Dermis blood vessel endothelial cell (primary cell): ENCODE results near the gene MEIS2. TPM values are rescaled to one million over a fixed set of nuclear protein-coding genes. Genes with fewer than 3 reads are reported as not detected.

ENCODE experiments used
- DNase-seq: peaks from one replicate; pipeline ENCODE4 v3.0.0; 2010
- total RNA-seq: library from RNA; depleted of rRNA; stranded (reverse); fragments of >200 nt; gene quantifications from 2 replicates; pipeline ENCODE4 v1.2.3, GENCODE V29; 2014

The MEIS2 gene
- total RNA-seq, 1 donor from 2014 or later: 13.8 TPM

GRCh38 chr15:36959746-36960145, 140.6 kb downstream of the MEIS2 start:
- no peak for DNase-seq

- DNase-seq: no peak
Measured at GRCh38 chr15:36958606-36959005, 141.7 kb downstream of the MEIS2 start.

- DNase-seq: no peak
Measured at GRCh38 chr15:36954486-36954885, 145.9 kb downstream of the MEIS2 start.

GRCh38 chr15:36953346-36953745, 147.0 kb downstream of the MEIS2 start:
- DNase-seq: no peak

GRCh38 chr15:36951731-36952247, 148.6 kb downstream of the MEIS2 start:
- no peak for DNase-seq

GRCh38 chr15:36950371-36950770, 150.0 kb downstream of the MEIS2 start:
- DNase-seq: no peak

- DNase-seq: no peak
Measured at GRCh38 chr15:36948982-36949381, 151.4 kb downstream of the MEIS2 start.

- no peak for DNase-seq
Measured at GRCh38 chr15:36947035-36947719, 153.2 kb downstream of the MEIS2 start.

GRCh38 chr15:36944442-36944841, 155.9 kb downstream of the MEIS2 start:
- DNase-seq: no peak

- DNase-seq: no peak
Measured at GRCh38 chr15:36943508-36944361, 156.6 kb downstream of the MEIS2 start.

GRCh38 chr15:36942248-36942827, 158.0 kb downstream of the MEIS2 start:
- no peak for DNase-seq

- DNase-seq: no peak
Measured at GRCh38 chr15:36941798-36942197, 158.6 kb downstream of the MEIS2 start.

GRCh38 chr15:36940636-36941260, 159.6 kb downstream of the MEIS2 start:
- no peak for DNase-seq

GRCh38 chr15:36940219-36940618, 160.1 kb downstream of the MEIS2 start:
- DNase-seq: no peak

- DNase-seq: no peak
Measured at GRCh38 chr15:36938764-36939163, 161.6 kb downstream of the MEIS2 start.

GRCh38 chr15:36938131-36938530, 162.2 kb downstream of the MEIS2 start:
- DNase-seq: no peak

GRCh38 chr15:36936613-36937012, 163.7 kb downstream of the MEIS2 start:
- DNase-seq: no peak

- DNase-seq: no peak
Measured at GRCh38 chr15:36933255-36933990, 166.9 kb downstream of the MEIS2 start.

- no peak for DNase-seq
Measured at GRCh38 chr15:36932070-36932469, 168.3 kb downstream of the MEIS2 start.

GRCh38 chr15:36931434-36931833, 168.9 kb downstream of the MEIS2 start:
- no peak for DNase-seq

GRCh38 chr15:36926427-36926825, 173.9 kb downstream of the MEIS2 start:
- DNase-seq: no peak
